ENCODE measurements around the gene MINDY2. TPM values are rescaled to one million over a fixed set of nuclear protein-coding genes. Genes with fewer than 3 reads are reported as not detected.
"Not testable (repeated sequence)": the region's sequence is repeated elsewhere in the genome, so short reads cannot be mapped to it uniquely, and the experiment has no call there.

Gene MINDY2
- total RNA-seq, 2 donors from 2014 or later: 26.6 to 32.5 TPM

GRCh38 chr15:58805095-58805494 is 34.0 kb downstream of the MINDY2 start:
- no CpG with 5 or more reads among the region's 1 CpG for WGBS, 2 experiments (ENCODE audit: insufficient coverage in 1 of 2, insufficient read length in 1 of 2)
- Histone ChIP-seq H3K27me3 (ENCODE audit: control insufficient read depth, insufficient read depth, low read length, poor library complexity, severe bottlenecking) (no peaks in the 10 kb centered on the region), H3K4me1 (ENCODE audit: control insufficient read depth, insufficient read depth, low read length) (no peaks in the 10 kb centered on the region), H3K27ac (ENCODE audit: low read depth, low read length) (no peak overlapping the region), H3K4me3 (ENCODE audit: low read length) (no peak overlapping the region), H3K9ac (ENCODE audit: extremely low read depth, low read length, poor library complexity, severe bottlenecking) (no peak overlapping the region), H3K9me3 (ENCODE audit: control insufficient read depth, low read length) (no peaks in the 10 kb centered on the region), H3K36me3 (ENCODE audit: control insufficient read depth, insufficient read depth, low read length) (peaks cover 31% of the 10 kb centered on the region)
- Mint-ChIP-seq H3K27me3 (ENCODE audit: insufficient read depth) (no peaks in the 10 kb centered on the region), H3K4me1 (no peaks in the 10 kb centered on the region), H3K36me3 (ENCODE audit: low read depth) (peaks cover 27% of the 10 kb centered on the region), H3K4me3 (no peak overlapping the region), H3K27ac (no peak overlapping the region), H3K9me3 (no peaks in the 10 kb centered on the region)
- TF ChIP-seq CTCF (conservative IDR thresholded peaks at IDR 0.05): no peak
- no peak for DNase-seq

- H3K36me3 Mint-ChIP-seq (ENCODE audit: low read depth): peaks cover 40% of the 10 kb centered on the region
- H3K9me3 ChIP-seq (ENCODE audit: control insufficient read depth, low read length); H3K4me3 ChIP-seq (ENCODE audit: low read length); H3K27me3 Mint-ChIP-seq (ENCODE audit: insufficient read depth); H3K4me3 Mint-ChIP-seq; DNase-seq; H3K27ac ChIP-seq (ENCODE audit: low read depth, low read length); H3K27me3 ChIP-seq (ENCODE audit: control insufficient read depth, insufficient read depth, low read length, poor library complexity, severe bottlenecking); H3K9me3 Mint-ChIP-seq; H3K4me1 ChIP-seq (ENCODE audit: control insufficient read depth, insufficient read depth, low read length); H3K27ac Mint-ChIP-seq; H3K4me1 Mint-ChIP-seq; H3K9ac ChIP-seq (ENCODE audit: extremely low read depth, low read length, poor library complexity, severe bottlenecking): not testable (repeated sequence)
- H3K36me3 ChIP-seq (ENCODE audit: control insufficient read depth, insufficient read depth, low read length): peaks cover 50% of the 10 kb centered on the region
- 94 to 100% methylated on average over 2 of the region's 2 CpGs for WGBS, 2 experiments (ENCODE audit: insufficient coverage in 1 of 2, insufficient read length in 1 of 2)
These were observed 52.2 kb downstream of the MINDY2 start for GRCh38 chr15:58823267-58823666.

GRCh38 chr15:58830556-58830955 is 59.5 kb downstream of the MINDY2 start:
- no peaks in the 10 kb centered on the region for H3K9me3 Mint-ChIP-seq
- H3K9me3 ChIP-seq (ENCODE audit: control insufficient read depth, low read length): peaks cover 8% of the 10 kb centered on the region
- DNase-seq: no peak
- peaks cover 11% of the 10 kb centered on the region for H3K4me1 ChIP-seq (ENCODE audit: control insufficient read depth, insufficient read depth, low read length)
- H3K27me3 Mint-ChIP-seq (ENCODE audit: insufficient read depth): no peaks in the 10 kb centered on the region
- H3K4me3 Mint-ChIP-seq: no peak overlapping the region
- H3K36me3 Mint-ChIP-seq (ENCODE audit: low read depth): peaks cover 26% of the 10 kb centered on the region
- H3K9ac ChIP-seq (ENCODE audit: extremely low read depth, low read length, poor library complexity, severe bottlenecking): no peak overlapping the region
- no peak for TF ChIP-seq CTCF (conservative IDR thresholded peaks at IDR 0.05)
- no peak overlapping the region for H3K27ac Mint-ChIP-seq
- WGBS, 2 experiments (ENCODE audit: insufficient coverage in 1 of 2, insufficient read length in 1 of 2): 86 to 93% methylated on average over 2 of the region's 2 CpGs
- H3K4me3 ChIP-seq (ENCODE audit: low read length): no peak overlapping the region
- H3K27me3 ChIP-seq (ENCODE audit: control insufficient read depth, insufficient read depth, low read length, poor library complexity, severe bottlenecking): no peaks in the 10 kb centered on the region
- no peak overlapping the region for H3K27ac ChIP-seq (ENCODE audit: low read depth, low read length)
- peaks cover 20% of the 10 kb centered on the region for H3K4me1 Mint-ChIP-seq
- H3K36me3 ChIP-seq (ENCODE audit: control insufficient read depth, insufficient read depth, low read length): peaks cover 41% of the 10 kb centered on the region

- H3K9me3 ChIP-seq (ENCODE audit: control insufficient read depth, low read length); H3K27me3 ChIP-seq (ENCODE audit: control insufficient read depth, insufficient read depth, low read length, poor library complexity, severe bottlenecking); H3K27me3 Mint-ChIP-seq (ENCODE audit: insufficient read depth); H3K9me3 Mint-ChIP-seq; H3K27ac ChIP-seq (ENCODE audit: low read depth, low read length): not testable (repeated sequence)
- peaks cover 11% of the 10 kb centered on the region for H3K4me1 ChIP-seq (ENCODE audit: control insufficient read depth, insufficient read depth, low read length)
- Mint-ChIP-seq H3K4me1 (peaks cover 22% of the 10 kb centered on the region), H3K36me3 (ENCODE audit: low read depth) (peaks cover 21% of the 10 kb centered on the region), H3K27ac (peak overlapping the region; percentile 99), H3K4me3 (peak overlapping the region; percentile 60)
- peak; percentile 57 for DNase-seq
- H3K9ac ChIP-seq (ENCODE audit: extremely low read depth, low read length, poor library complexity, severe bottlenecking): peak overlapping the region; percentile 38
- peaks cover 31% of the 10 kb centered on the region for H3K36me3 ChIP-seq (ENCODE audit: control insufficient read depth, insufficient read depth, low read length)
- H3K4me3 ChIP-seq (ENCODE audit: low read length): peak overlapping the region; percentile 70
- 0 to 8% methylated on average over 1 to 9 of the region's 9 CpGs for WGBS, 2 experiments (ENCODE audit: insufficient coverage in 1 of 2, insufficient read length in 1 of 2)
These were observed 62.8 kb downstream of the MINDY2 start for GRCh38 chr15:58833681-58834426.
